A375 (cell line): ENCODE results near the gene USP38. TPM values are rescaled to one million over a fixed set of nuclear protein-coding genes. Genes with fewer than 3 reads are reported as not detected.

Source experiments
- total RNA-seq: library from RNA; depleted of rRNA; stranded (reverse); fragments of >200 nt; shearing (Covaris generic); gene quantifications from 2 replicates; pipeline ENCODE4 v1.2.3, GENCODE V29; 2014; rRNA removed

USP38 gene
- 11.0 and 14.0 TPM in 2 replicates for total RNA-seq

GRCh38 chr4:143184503-143185252, at the start of gene USP38:
TSS of gene USP38 (plus strand) at chr4:143184917. CDS start at chr4:143185451, 534 bp downstream.

Other genes with a start within 250 kb of the USP38 start
- gene GAB1, start 152.0 kb downstream of the USP38 start, total RNA-seq: 2.7 and 2.8 TPM in 2 replicates